GM23248 (cell line): ENCODE measurements around the gene FILIP1. TPM values are rescaled to one million over a fixed set of nuclear protein-coding genes. Genes with fewer than 3 reads are reported as not detected.

Experiments used
- DNase-seq: peaks from one replicate; pipeline ENCODE4 v3.0.0-alpha.2; 2015
- H2AFZ ChIP-seq: fragments of 200-600 bp; sonication (generic); 2 replicates; pipeline ENCODE4 v1.6.1; 2016; ENCODE audit warnings: antibody characterized with exemption
- H3F3A ChIP-seq: fragments of 200-600 bp; sonication (generic); 2 replicates; pipeline ENCODE4 v1.6.1; 2016; ENCODE audit warnings: mild to moderate bottlenecking, antibody characterized with exemption, mixed run types; ENCODE audit not compliant: insufficient read depth
- H3K27ac ChIP-seq: fragments of 200-600 bp; sonication (generic); 2 replicates; pipeline ENCODE4 v1.5.1; 2016; ENCODE audit warnings: mild to moderate bottlenecking
- H3K27me3 ChIP-seq: fragments of 200-600 bp; sonication (generic); replicated peaks from 2 replicates; pipeline ENCODE4 v1.6.1; 2016; ENCODE audit warnings: mild to moderate bottlenecking; ENCODE audit not compliant: insufficient read depth
- H3K36me3 ChIP-seq: fragments of 200-600 bp; sonication (generic); 2 replicates; pipeline ENCODE4 v1.6.1; 2016; ENCODE audit warnings: low read depth, mild to moderate bottlenecking
- H3K4me1 ChIP-seq: fragments of 200-600 bp; sonication (generic); 2 replicates; pipeline ENCODE4 v1.6.1; 2016; ENCODE audit warnings: mild to moderate bottlenecking; ENCODE audit not compliant: insufficient read depth
- H3K4me2 ChIP-seq: fragments of 200-600 bp; sonication (generic); one replicate; pipeline ENCODE4 v1.6.1; 2016; ENCODE audit warnings: mild to moderate bottlenecking; ENCODE audit not compliant: unreplicated experiment
- H3K4me3 ChIP-seq: fragments of 200-600 bp; sonication (generic); 2 replicates; pipeline ENCODE4 v1.5.1; 2016; ENCODE audit warnings: mild to moderate bottlenecking
- H3K79me2 ChIP-seq: fragments of 200-600 bp; sonication (generic); 2 replicates; pipeline ENCODE4 v1.6.1; 2016; ENCODE audit warnings: mild to moderate bottlenecking; ENCODE audit not compliant: insufficient read depth
- H3K9ac ChIP-seq: fragments of 200-600 bp; sonication (generic); 2 replicates; pipeline ENCODE4 v1.6.1; 2016; ENCODE audit warnings: mild to moderate bottlenecking
- H3K9me2 ChIP-seq: fragments of 200-600 bp; sonication (generic); 2 replicates; pipeline ENCODE4 v1.6.1; 2016; ENCODE audit warnings: mixed run types, mild to moderate bottlenecking, moderate library complexity; ENCODE audit not compliant: insufficient read depth
- H3K9me3 ChIP-seq: fragments of 200-600 bp; sonication (generic); one replicate; pipeline ENCODE4 v1.6.1; 2017; ENCODE audit warnings: low read depth
- H4K20me1 ChIP-seq: fragments of 200-600 bp; sonication (generic); 2 replicates; pipeline ENCODE4 v1.6.0; 2016; ENCODE audit not compliant: insufficient read depth
- EZH2 ChIP-seq: fragments of 200-600 bp; sonication (generic); IDR thresholded peaks from 2 replicates; pipeline ENCODE4 v1.6.1; 2018; ENCODE audit warnings: antibody characterized with exemption, mild to moderate bottlenecking; ENCODE audit not compliant: insufficient read depth, poor library complexity, severe bottlenecking
- EZH2phosphoT487 ChIP-seq: fragments of 200-600 bp; sonication (generic); IDR thresholded peaks from 2 replicates; pipeline ENCODE4 v1.6.1; 2018; ENCODE audit warnings: antibody characterized with exemption, moderate library complexity, mild to moderate bottlenecking, low read depth; ENCODE audit not compliant: insufficient read depth
- WGBS, 2 experiments: methylation state at CpG; one replicate each; pipeline ENCODE4 v1.1.6; 2015 to 2017; ENCODE audit warnings: low lambda C conversion rate in 2 of 2, low coverage in 1 of 2; ENCODE audit errors: missing lambda C conversion rate in 2 of 2; 5-methylcytosine and 5-hydroxymethylcytosine counted together
- in situ Hi-C: fragments of 300-500 bp; cut with MboI; formaldehyde crosslinking; loops from 2 replicates; pipeline ENCODE4 v1.15.0; 2020
- polyA plus RNA-seq: library from polyadenylated mRNA; unstranded; fragments of >200 nt; fragmentation: Nextera tagmentation; extraction: Ambion mirVana; gene quantifications from 2 replicates; pipeline ENCODE4 v1.2.1, GENCODE V29; 2016
- total RNA-seq: library from RNA; depleted of rRNA; stranded (reverse); fragments of >200 nt; shearing (Covaris generic); gene quantifications from 2 replicates; pipeline ENCODE4 v1.2.3, GENCODE V29; 2014

Gene FILIP1
- total and polyA plus RNA-seq, 2 experiments from 2014 or later, result under 0.01 TPM; not detected in 1

DNA sequence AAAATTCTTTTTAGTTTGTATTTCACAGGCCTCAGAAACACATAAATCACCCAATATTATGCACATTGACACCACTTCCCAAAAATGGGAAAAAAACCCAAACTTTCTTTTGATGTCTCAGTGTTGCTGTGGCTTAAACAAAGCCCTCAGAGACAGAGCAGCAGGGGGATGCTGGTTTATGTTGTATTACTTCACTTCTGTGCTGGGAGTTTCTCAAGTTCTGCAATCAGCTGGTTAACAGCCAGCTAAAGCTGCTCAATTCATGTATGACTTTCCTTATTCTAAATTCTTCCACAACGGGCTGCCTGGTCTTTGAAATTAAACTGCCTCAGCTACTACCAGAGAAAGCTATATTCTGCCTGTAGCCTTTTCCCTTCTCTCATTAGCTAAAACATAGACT lies 5.6 kb downstream of the FILIP1 start:
- no peak overlapping the region for H3K9ac ChIP-seq
- no peaks in the 10 kb centered on the region for H3K79me2 ChIP-seq
- peak; percentile 49 for DNase-seq
- H3K27me3 ChIP-seq, result peaks cover 31% of the 10 kb centered on the region
- no peaks in the 10 kb centered on the region for H3K36me3 ChIP-seq
- TF ChIP-seq EZH2phosphoT487 (no peak), EZH2 (no peak)
- no peaks in the 10 kb centered on the region for H4K20me1 ChIP-seq
- H3K9me3 ChIP-seq, result no peaks in the 10 kb centered on the region
- in situ Hi-C loops, result no loop called here
- H3K4me3 ChIP-seq, result no peak overlapping the region
- no peaks in the 10 kb centered on the region for H3F3A ChIP-seq
- H2AFZ ChIP-seq, result no peak overlapping the region
- no peak overlapping the region for H3K27ac ChIP-seq
- 58% methylated on average over 1 of the region's 1 CpG for WGBS, 2 experiments
- no peaks in the 10 kb centered on the region for H3K9me2 ChIP-seq
- H3K4me1 ChIP-seq, result no peaks in the 10 kb centered on the region
- H3K4me2 ChIP-seq, result no peak overlapping the region

DNA sequence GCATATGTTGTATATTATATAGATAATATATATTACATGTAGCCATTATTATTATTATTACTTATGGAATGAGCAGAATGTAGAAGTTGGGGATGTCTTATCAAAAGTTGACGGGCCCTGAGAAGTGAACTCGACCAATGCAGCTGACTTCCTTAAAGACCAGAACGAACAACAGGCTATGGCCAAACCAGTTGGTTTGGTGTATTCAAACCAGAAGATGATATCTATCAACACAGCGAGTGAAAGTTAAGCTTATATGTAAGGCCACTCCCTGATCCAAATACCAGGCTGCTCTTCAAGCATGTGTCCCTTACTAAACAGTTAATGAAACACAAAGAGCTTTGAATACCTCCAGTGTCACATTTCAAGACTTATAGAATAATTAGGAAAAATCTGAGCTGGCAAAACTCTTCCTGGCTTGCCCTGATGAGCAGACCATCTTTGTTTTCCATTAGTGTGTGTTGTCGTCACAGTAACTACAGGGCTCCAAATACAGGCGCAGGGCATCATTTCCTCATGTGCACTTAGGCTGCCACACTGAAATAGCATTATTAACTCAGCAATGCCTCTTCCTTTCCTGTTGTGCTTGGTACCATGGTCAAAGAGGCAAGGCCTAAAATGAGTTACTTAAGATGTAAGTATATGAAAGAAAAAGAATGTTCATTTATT lies 6.6 kb downstream of the FILIP1 start:
- no peak overlapping the region for H3K27ac ChIP-seq
- H3K27me3 ChIP-seq, result peaks cover 22% of the 10 kb centered on the region
- H3K4me3 ChIP-seq, result no peak overlapping the region
- H3F3A ChIP-seq, result 0 out of 2 replicates have a peak, but pooled peaks cover 4% of the 10 kb centered on the region
- H3K9me3 ChIP-seq, result no peaks in the 10 kb centered on the region
- no peak overlapping the region for H2AFZ ChIP-seq
- H3K9me2 ChIP-seq, result no peaks in the 10 kb centered on the region
- in situ Hi-C loops, result no loop called here
- H3K79me2 ChIP-seq, result no peaks in the 10 kb centered on the region
- peaks cover 6% of the 10 kb centered on the region for H3K4me1 ChIP-seq
- no peak for DNase-seq
- 86 to 88% methylated on average over 6 of the region's 6 CpGs for WGBS, 2 experiments
- no peak overlapping the region for H3K4me2 ChIP-seq
- no peaks in the 10 kb centered on the region for H3K36me3 ChIP-seq
- TF ChIP-seq EZH2, result no peak
- TF ChIP-seq EZH2phosphoT487, result no peak
- no peaks in the 10 kb centered on the region for H4K20me1 ChIP-seq
- no peak overlapping the region for H3K9ac ChIP-seq

DNA sequence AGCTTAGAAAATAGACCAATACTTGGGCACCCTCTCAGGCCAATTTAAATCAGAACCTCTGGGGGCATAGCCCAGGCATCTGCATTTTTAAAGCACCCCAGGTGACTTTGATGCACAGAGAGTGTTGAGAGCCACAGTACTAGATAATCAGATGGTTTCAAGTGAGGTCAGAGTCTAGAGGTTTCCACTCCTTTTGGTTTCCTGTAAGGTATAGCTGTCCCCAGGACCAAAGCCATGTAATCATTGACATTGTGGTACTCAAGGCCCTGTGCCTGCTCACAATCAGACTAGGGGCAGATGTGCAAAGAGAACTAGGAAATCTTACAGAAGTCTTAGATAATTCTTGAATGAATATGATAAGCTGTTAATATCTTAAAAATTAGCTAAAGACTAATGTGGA lies 9.1 kb downstream of the FILIP1 start:
- no peak overlapping the region for H2AFZ ChIP-seq
- no peaks in the 10 kb centered on the region for H3K9me3 ChIP-seq
- H3K36me3 ChIP-seq, result no peaks in the 10 kb centered on the region
- no peaks in the 10 kb centered on the region for H3K9me2 ChIP-seq
- H3F3A ChIP-seq, result 0 out of 2 replicates have a peak, but pooled peaks cover 10% of the 10 kb centered on the region
- no peaks in the 10 kb centered on the region for H4K20me1 ChIP-seq
- H3K27ac ChIP-seq, result no peak overlapping the region
- TF ChIP-seq EZH2phosphoT487, result no peak
- TF ChIP-seq EZH2, result no peak
- no peak overlapping the region for H3K4me3 ChIP-seq
- H3K27me3 ChIP-seq, result 0 out of 2 replicates have a peak, but pooled peaks cover 9% of the 10 kb centered on the region
- no peak overlapping the region for H3K9ac ChIP-seq
- H3K79me2 ChIP-seq, result no peaks in the 10 kb centered on the region
- in situ Hi-C loops, result no loop called here
- no peak for DNase-seq
- H3K4me1 ChIP-seq, result peaks cover 15% of the 10 kb centered on the region
- no peak overlapping the region for H3K4me2 ChIP-seq

DNA sequence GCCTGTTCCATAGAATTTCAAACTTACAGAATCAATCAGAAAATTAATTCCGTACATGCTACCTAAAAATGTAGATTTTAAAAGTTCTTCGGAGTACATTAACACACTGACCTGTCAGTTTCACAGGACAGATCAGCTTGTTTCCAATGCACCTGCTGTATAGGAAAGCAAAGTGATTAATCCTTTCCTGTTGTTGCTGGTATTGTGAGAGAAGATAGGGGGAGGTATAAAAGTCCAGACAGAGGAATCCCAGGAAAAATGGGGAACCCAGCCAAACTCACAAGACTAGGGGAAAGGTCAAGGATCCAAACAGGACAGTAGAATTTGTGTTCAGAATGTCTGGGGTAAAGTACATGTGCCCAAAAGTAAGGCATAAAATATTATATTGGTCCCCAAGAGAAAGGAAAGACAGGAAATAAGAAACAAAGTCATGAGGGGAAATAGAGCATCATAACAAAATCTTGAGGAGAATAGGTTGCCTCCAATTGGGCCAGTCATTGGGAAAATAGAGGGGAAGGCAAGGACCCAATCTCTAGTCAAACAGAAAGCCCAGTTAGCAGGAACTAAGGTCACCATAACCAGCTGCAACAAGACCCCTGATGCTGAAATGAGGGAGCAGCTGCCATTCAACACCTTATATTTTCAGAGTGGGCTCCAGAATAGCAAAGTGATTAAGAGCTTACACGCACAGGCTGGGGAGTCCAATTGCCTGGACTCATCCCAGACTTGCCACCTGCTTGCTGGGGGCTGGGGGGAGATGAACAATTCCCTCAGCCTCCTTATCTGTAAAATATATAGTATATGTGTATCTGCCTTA lies 10.3 kb downstream of the FILIP1 start:
- Histone ChIP-seq H3K27me3 (0 out of 2 replicates have a peak, but pooled peaks cover 3% of the 10 kb centered on the region), H3K4me1 (peaks cover 15% of the 10 kb centered on the region), H3K9me3 (no peaks in the 10 kb centered on the region), H3K9me2 (no peaks in the 10 kb centered on the region), H3K27ac (no peak overlapping the region), H3K9ac (no peak overlapping the region), H3F3A (0 out of 2 replicates have a peak, but pooled peaks cover 10% of the 10 kb centered on the region), H3K36me3 (no peaks in the 10 kb centered on the region), H3K4me2 (no peak overlapping the region), H3K79me2 (no peaks in the 10 kb centered on the region), H2AFZ (no peak overlapping the region), H4K20me1 (no peaks in the 10 kb centered on the region), H3K4me3 (no peak overlapping the region)
- in situ Hi-C loops, result no loop called here
- TF ChIP-seq EZH2phosphoT487, result no peak
- TF ChIP-seq EZH2, result no peak
- WGBS, 2 experiments, result 88 to 96% methylated on average over 3 of the region's 3 CpGs
- DNase-seq, result no peak
